ENCODE data around the gene PXK. TPM values are rescaled to one million over a fixed set of nuclear protein-coding genes. Genes with fewer than 3 reads are reported as not detected.

PXK gene
- total RNA-seq, 2 donors from 2014 or later = 16.0 to 22.0 TPM

DNA sequence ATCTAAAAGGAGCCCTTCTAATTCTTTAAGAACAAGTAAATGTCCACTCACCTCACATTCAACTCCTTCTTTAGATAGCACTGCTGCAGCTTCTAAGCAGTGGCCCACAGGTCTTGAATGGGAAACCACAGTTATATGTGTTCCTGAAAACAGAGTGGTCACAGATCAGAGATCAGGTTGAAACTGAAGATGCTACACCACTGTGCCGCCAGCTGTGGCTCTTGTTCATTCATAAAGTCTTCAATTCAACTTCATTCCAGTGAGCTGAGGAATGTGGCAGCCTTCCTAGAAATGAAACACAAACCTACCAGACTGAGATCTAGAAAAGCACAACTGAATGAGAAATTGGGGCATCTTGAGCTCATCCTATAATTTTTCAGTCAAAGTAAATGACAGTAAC, 97.0 kb downstream of the PXK start:
- no peaks in the 10 kb centered on the region for H3K27me3 Mint-ChIP-seq (ENCODE audit: insufficient read depth)
- DNase-seq = no peak
- Histone ChIP-seq H3K27me3 (ENCODE audit: control insufficient read depth, insufficient read depth, low read length, poor library complexity, severe bottlenecking) (no peaks in the 10 kb centered on the region), H3K27ac (ENCODE audit: low read depth, low read length) (no peak overlapping the region), H3K4me1 (ENCODE audit: control insufficient read depth, insufficient read depth, low read length) (peaks cover 5% of the 10 kb centered on the region), H3K36me3 (ENCODE audit: control insufficient read depth, insufficient read depth, low read length) (peaks cover 77% of the 10 kb centered on the region), H3K4me3 (ENCODE audit: low read length) (peak overlapping the region; percentile 9), H3K9me3 (ENCODE audit: control insufficient read depth, low read length) (no peaks in the 10 kb centered on the region), H3K9ac (ENCODE audit: extremely low read depth, low read length, poor library complexity, severe bottlenecking) (no peak overlapping the region)
- H3K9me3 Mint-ChIP-seq = no peaks in the 10 kb centered on the region
- H3K36me3 Mint-ChIP-seq (ENCODE audit: low read depth) = peaks cover 67% of the 10 kb centered on the region
- 0% methylated on average over 1 of the region's 1 CpG for WGBS, 2 experiments (ENCODE audit: insufficient coverage in 1 of 2, insufficient read length in 1 of 2)
- no peak overlapping the region for H3K4me3 Mint-ChIP-seq
- peaks cover 18% of the 10 kb centered on the region for H3K4me1 Mint-ChIP-seq
- TF ChIP-seq, protein P1, sequence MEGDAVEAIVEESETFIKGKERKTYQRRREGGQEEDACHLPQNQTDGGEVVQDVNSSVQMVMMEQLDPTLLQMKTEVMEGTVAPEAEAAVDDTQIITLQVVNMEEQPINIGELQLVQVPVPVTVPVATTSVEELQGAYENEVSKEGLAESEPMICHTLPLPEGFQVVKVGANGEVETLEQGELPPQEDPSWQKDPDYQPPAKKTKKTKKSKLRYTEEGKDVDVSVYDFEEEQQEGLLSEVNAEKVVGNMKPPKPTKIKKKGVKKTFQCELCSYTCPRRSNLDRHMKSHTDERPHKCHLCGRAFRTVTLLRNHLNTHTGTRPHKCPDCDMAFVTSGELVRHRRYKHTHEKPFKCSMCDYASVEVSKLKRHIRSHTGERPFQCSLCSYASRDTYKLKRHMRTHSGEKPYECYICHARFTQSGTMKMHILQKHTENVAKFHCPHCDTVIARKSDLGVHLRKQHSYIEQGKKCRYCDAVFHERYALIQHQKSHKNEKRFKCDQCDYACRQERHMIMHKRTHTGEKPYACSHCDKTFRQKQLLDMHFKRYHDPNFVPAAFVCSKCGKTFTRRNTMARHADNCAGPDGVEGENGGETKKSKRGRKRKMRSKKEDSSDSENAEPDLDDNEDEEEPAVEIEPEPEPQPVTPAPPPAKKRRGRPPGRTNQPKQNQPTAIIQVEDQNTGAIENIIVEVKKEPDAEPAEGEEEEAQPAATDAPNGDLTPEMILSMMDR (conservative IDR thresholded peaks at IDR 0.05) = no peak
- no peak overlapping the region for H3K27ac Mint-ChIP-seq

DNA sequence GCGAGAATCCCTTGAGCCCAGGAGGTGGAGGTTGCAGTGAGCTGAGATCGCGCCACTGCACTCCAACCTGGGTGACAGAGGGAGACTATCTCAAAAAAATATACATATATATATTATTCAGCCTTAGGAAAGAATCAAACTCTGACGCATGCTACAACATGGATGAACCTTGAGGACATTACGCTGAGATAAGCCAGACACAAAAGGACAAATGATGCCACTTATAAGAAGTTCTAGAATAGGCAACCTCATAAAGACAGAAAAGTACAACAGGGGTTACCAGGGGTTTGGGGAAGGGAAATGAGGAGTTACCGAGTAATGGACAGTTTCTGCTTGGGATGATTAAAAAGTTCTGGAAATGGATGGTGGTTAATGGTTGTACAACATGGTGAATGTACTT, 100.2 kb downstream of the PXK start:
- Mint-ChIP-seq H3K4me3 (peak overlapping the region; percentile 90), H3K4me1 (peaks cover 37% of the 10 kb centered on the region), H3K36me3 (ENCODE audit: low read depth) (peaks cover 44% of the 10 kb centered on the region), H3K27me3 (ENCODE audit: insufficient read depth) (no peaks in the 10 kb centered on the region), H3K27ac (peak overlapping the region; percentile 98), H3K9me3 (no peaks in the 10 kb centered on the region)
- Histone ChIP-seq H3K9me3 (ENCODE audit: control insufficient read depth, low read length) (no peaks in the 10 kb centered on the region), H3K4me3 (ENCODE audit: low read length) (peak overlapping the region; percentile 99), H3K4me1 (ENCODE audit: control insufficient read depth, insufficient read depth, low read length) (peaks cover 14% of the 10 kb centered on the region), H3K27me3 (ENCODE audit: control insufficient read depth, insufficient read depth, low read length, poor library complexity, severe bottlenecking) (no peaks in the 10 kb centered on the region), H3K27ac (ENCODE audit: low read depth, low read length) (peak overlapping the region; percentile 95), H3K36me3 (ENCODE audit: control insufficient read depth, insufficient read depth, low read length) (peaks cover 44% of the 10 kb centered on the region), H3K9ac (ENCODE audit: extremely low read depth, low read length, poor library complexity, severe bottlenecking) (peak overlapping the region; percentile 86)
- DNase-seq = peak; percentile 46
- TF ChIP-seq, protein P1 (conservative IDR thresholded peaks at IDR 0.05) = no peak
- WGBS, 2 experiments (ENCODE audit: insufficient coverage in 1 of 2, insufficient read length in 1 of 2) = 54% methylated on average over 3 to 4 of the region's 6 CpGs

DNA sequence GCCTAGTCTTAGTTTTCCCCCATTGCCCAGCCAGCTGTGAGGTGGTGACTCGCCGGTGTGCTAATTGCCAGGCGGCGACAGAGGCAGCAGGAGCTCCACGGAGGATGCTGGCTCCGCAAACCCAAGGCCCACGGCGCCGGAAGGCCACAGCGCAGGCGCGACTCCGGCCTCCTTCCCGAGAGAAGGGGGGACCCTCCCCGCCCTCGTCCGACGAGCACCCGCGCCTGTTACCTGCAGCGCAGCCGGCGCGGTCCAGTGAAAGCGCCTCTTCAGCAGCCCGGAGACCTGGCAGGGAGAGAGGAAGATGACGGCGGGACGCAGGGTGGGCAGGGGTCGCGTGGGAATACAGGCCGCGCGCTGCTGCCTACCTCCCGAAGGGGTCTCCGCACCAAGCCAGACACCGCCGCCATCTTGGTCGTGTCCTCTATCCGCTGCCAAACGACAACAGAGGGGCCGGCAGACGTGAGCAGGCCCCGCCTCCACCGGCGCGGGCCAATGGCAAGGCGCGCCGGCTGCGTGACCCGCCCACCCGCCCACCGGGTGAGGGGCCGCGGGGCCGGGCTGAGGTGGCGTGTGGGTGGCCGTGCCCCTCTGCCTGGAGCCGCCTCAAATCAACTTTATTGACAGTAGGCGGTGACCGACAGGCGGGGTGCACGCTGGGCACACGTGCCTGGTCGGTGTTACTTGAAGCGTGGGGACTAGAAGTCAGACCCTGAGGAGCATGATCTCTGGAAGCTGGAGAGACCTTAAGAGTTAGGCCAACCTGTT, 100.9 kb downstream of the PXK start, which contains the start of gene PDHB:
PDHB (minus strand) TSS at position 433 of the 768 bp plus-strand sequence; CDS start at position 410, 23 bp downstream.
- Histone ChIP-seq H3K27me3 (ENCODE audit: control insufficient read depth, insufficient read depth, low read length, poor library complexity, severe bottlenecking) (no peaks in the 10 kb centered on the region), H3K9ac (ENCODE audit: extremely low read depth, low read length, poor library complexity, severe bottlenecking) (peak within 1 kb of the TSS; percentile 86), H3K27ac (ENCODE audit: low read depth, low read length) (peak within 1 kb of the TSS; percentile 95), H3K4me1 (ENCODE audit: control insufficient read depth, insufficient read depth, low read length) (peaks cover 14% of the 10 kb centered on the region), H3K4me3 (ENCODE audit: low read length) (peak within 1 kb of the TSS; percentile 99), H3K9me3 (ENCODE audit: control insufficient read depth, low read length) (peaks cover 5% of the 10 kb centered on the region), H3K36me3 (ENCODE audit: control insufficient read depth, insufficient read depth, low read length) (peaks cover 38% of the 10 kb centered on the region)
- peaks cover 37% of the 10 kb centered on the region for H3K4me1 Mint-ChIP-seq
- no peaks in the 10 kb centered on the region for H3K27me3 Mint-ChIP-seq (ENCODE audit: insufficient read depth)
- H3K36me3 Mint-ChIP-seq (ENCODE audit: low read depth) = peaks cover 37% of the 10 kb centered on the region
- DNase-seq = peak; percentile 97
- WGBS, 2 experiments (ENCODE audit: insufficient coverage in 1 of 2, insufficient read length in 1 of 2) = 0% methylated on average over 44 to 67 of the region's 67 CpGs
- H3K9me3 Mint-ChIP-seq = no peaks in the 10 kb centered on the region
- TF ChIP-seq, protein P1 (conservative IDR thresholded peaks at IDR 0.05) = no peak
- H3K4me3 Mint-ChIP-seq = peak within 1 kb of the TSS; percentile 90
- peak within 1 kb of the TSS; percentile 98 for H3K27ac Mint-ChIP-seq

All from endodermal cell (in vitro differentiated cells).